Heart left ventricle (tissue), 13 donors: ENCODE data around the gene HLA-DMB.

ENCODE experiments used
- POLR2A ChIP-seq, 2 donors: fragments of 450-650 bp; IDR thresholded peaks; one replicate each; pipeline ENCODE4 v1.6.1; 2017; ENCODE audit warnings: antibody characterized with exemption in 2 of 2, mild to moderate bottlenecking in 2 of 2, moderate library complexity in 2 of 2
- TF ChIP-seq, protein P1 (sequence below), 12 donors: fragments of 200-600 bp; sonication (generic) in 4 of 12; IDR thresholded peaks; one replicate each; pipeline versions ENCODE4 v1.5.0 to v1.8.0; 2018 to 2022; ENCODE audit warnings: antibody characterized with exemption in 12 of 12, mild to moderate bottlenecking in 5 of 12
- donor health status: ischemic (EF 13 %, LVEDD 7.1; RV severe dilation, severe dysfunction).
- donor health status: DM: no; HTN: yes; CAD: no.
- donor health status: DM: no; HTN: no; CAD: no.
- donor health status: ischemic (EF 25% LVEDD 6.9; RV normal size, moderate dysfunction).
- donor health status: ischemic (EF 25% LVEDD 5.7; RV mildly dilated, moderate dysfunction).
- donor health status: ischemic (EF 35%, LVEDD 5.7; RV mildly dilated, moderate dysfunction).
- donor health status: nonischemic (EF 11% LVEDD 7.7; RV severe dilation, severe dysfunction).
- donor health status: DM: yes; HTN: yes; CAD: no.
- donor health status: PGD.
- donor health status: ischemic (EF 29% LVEDD 5.4; RV normal size, mild dysfunction).
- donor health status: nonischemic (EF 23%, LVEDD 6.1; RV moderate dilation, normal function).

DNA sequence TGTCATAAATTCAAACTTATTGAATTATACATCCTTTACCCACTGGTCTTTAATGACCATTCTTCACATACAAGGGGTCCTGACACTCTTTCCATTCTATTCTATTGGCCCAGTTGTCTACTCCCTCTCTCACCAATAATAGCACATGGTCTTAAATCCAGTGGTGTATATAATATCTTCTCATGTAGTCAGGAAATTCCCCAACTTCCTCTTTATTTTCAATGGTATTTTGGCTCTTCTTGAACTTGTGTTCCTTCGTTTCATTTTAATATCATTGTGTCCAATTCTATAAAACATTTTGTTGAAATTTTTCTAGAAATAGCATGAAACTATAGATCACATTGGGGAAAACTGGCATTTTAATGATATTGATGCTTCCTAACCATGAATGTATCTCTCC is 50.0 kb downstream of the HLA-DMB start:
- TF ChIP-seq, protein P1, sequence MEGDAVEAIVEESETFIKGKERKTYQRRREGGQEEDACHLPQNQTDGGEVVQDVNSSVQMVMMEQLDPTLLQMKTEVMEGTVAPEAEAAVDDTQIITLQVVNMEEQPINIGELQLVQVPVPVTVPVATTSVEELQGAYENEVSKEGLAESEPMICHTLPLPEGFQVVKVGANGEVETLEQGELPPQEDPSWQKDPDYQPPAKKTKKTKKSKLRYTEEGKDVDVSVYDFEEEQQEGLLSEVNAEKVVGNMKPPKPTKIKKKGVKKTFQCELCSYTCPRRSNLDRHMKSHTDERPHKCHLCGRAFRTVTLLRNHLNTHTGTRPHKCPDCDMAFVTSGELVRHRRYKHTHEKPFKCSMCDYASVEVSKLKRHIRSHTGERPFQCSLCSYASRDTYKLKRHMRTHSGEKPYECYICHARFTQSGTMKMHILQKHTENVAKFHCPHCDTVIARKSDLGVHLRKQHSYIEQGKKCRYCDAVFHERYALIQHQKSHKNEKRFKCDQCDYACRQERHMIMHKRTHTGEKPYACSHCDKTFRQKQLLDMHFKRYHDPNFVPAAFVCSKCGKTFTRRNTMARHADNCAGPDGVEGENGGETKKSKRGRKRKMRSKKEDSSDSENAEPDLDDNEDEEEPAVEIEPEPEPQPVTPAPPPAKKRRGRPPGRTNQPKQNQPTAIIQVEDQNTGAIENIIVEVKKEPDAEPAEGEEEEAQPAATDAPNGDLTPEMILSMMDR (IDR thresholded peaks at IDR 0.05) = no peak
- TF ChIP-seq POLR2A (IDR thresholded peaks at IDR 0.05) = no peak
